Panc1 (cell line): ENCODE results near the gene LTC4S. TPM values are rescaled to one million over a fixed set of nuclear protein-coding genes. Genes with fewer than 3 reads are reported as not detected.

Experiments
- ATAC-seq: fragments of 200-7000 bp; cut with Tn5 transposase; 2 replicates; pipeline ENCODE4 v1.9.1; 2020; ENCODE audit warnings: mild to moderate bottlenecking, moderate library complexity
- BruUV-seq: library from RNA; stranded (reverse); fragments of 400-500 nt; replicated peaks from 2 replicates; lab custom pipeline; 2021; lab: Mats Ljungman, UMichigan
- CTCF ChIA-PET: fragments of 300-600 bp; sonication (Branson Sonifier 250); formaldehyde crosslinking; loops from one replicate; lab custom pipeline; 2022; ENCODE audit warnings: antibody characterized with exemption; lab: Charles Lee
- POLR2A ChIA-PET: fragments of 300-600 bp; sonication (Branson Sonifier 250); formaldehyde crosslinking; loops from one replicate; lab custom pipeline; 2022; ENCODE audit warnings: antibody characterized with exemption; lab: Charles Lee
- DNase-seq: peaks from one replicate; pipeline ENCODE4 v3.0.0-alpha.2; 2010; ENCODE audit warnings: low read depth, low spot score
- H3K27ac ChIP-seq: 2 replicates; pipeline ENCODE4 v1.5.1; 2011; ENCODE audit warnings: mild to moderate bottlenecking, low read length, inconsistent platforms
- H3K27me3 ChIP-seq: fragments of 200-500 bp; sonication (Bioruptor generic); 2 replicates; pipeline ENCODE4 v1.6.0; 2014; ENCODE audit warnings: low read length, inconsistent platforms; ENCODE audit not compliant: control insufficient read depth, insufficient read depth
- H3K36me3 ChIP-seq: fragments of 200-500 bp; sonication (Bioruptor generic); 2 replicates; pipeline ENCODE4 v1.5.1; 2014; ENCODE audit warnings: inconsistent platforms, mild to moderate bottlenecking, low read length, moderate library complexity; ENCODE audit not compliant: control insufficient read depth, insufficient read depth
- H3K4me1 ChIP-seq: 2 replicates; pipeline ENCODE4 v1.5.1; 2011; ENCODE audit warnings: inconsistent platforms, mild to moderate bottlenecking, low read length, moderate library complexity; ENCODE audit not compliant: control insufficient read depth, insufficient read depth
- H3K4me3 ChIP-seq, 2 experiments: 2 replicates each; pipeline ENCODE4 v1.5.1; 2011 to 2012; ENCODE audit warnings: low read depth in 2 of 2, low read length in 2 of 2, mild to moderate bottlenecking in 2 of 2, inconsistent platforms in 1 of 2, moderate library complexity in 1 of 2
- H3K9me3 ChIP-seq: fragments of 200-500 bp; sonication (Bioruptor generic); 2 replicates; pipeline ENCODE4 v1.5.1; 2014; ENCODE audit warnings: low read depth, mild to moderate bottlenecking, inconsistent platforms, low read length, moderate library complexity; ENCODE audit not compliant: control insufficient read depth, insufficient read depth
- CTCF ChIP-seq: fragments of 450-650 bp; IDR thresholded peaks from 2 replicates; pipeline ENCODE4 v1.5.1; 2017; ENCODE audit warnings: mild to moderate bottlenecking
- POLR2AphosphoS5 ChIP-seq: IDR thresholded peaks from 2 replicates; pipeline ENCODE4 v1.6.1; 2012; ENCODE audit warnings: mild to moderate bottlenecking, low read depth, low read length, moderate library complexity
- REST ChIP-seq, 2 experiments: IDR thresholded peaks; 2 replicates each; pipeline ENCODE4 v1.6.1; 2011 to 2012; ENCODE audit warnings: low read depth in 2 of 2, control low read depth in 1 of 2, low read length in 1 of 2, mild to moderate bottlenecking in 1 of 2, moderate library complexity in 1 of 2; ENCODE audit not compliant: insufficient read depth in 1 of 2
- SIN3A ChIP-seq: IDR thresholded peaks from 2 replicates; pipeline ENCODE4 v1.6.1; 2012; ENCODE audit warnings: low read depth, mild to moderate bottlenecking, low read length, moderate library complexity, borderline replicate concordance; ENCODE audit not compliant: insufficient read depth
- TCF7L2 ChIP-seq: IDR thresholded peaks from 2 replicates; pipeline ENCODE4 v1.6.1; 2011; ENCODE audit warnings: mild to moderate bottlenecking, low read depth, low read length, inconsistent platforms
- in situ Hi-C: cut with HindIII; loops from 2 replicates; pipeline ENCODE4 v1.10.0; 2016; ENCODE audit warnings: low sequenced_read_pairs, low pct_unique_long_range_greater_than_20kb
- intact Hi-C: fragments of 100-400 bp; cut with micrococcal nuclease; formaldehyde crosslinking; loops from one replicate; pipeline ENCODE4 v1.10.0; 2022; ENCODE audit not compliant: unreplicated experiment
- total RNA-seq: library from RNA; stranded (reverse); gene quantifications from one replicate; pipeline ENCODE4 v1.2.1, GENCODE V29; 2021; ENCODE audit not compliant: unreplicated experiment

LTC4S gene
- total RNA-seq, 1 experiment from 2014 or later, result 0.69 TPM

GRCh38 chr5:179816796-179817469 lies 23.1 kb downstream of the LTC4S start:
- Histone ChIP-seq H3K4me3 (no peak overlapping the region), H3K27ac (peak overlapping the region; percentile 99), H3K9me3 (no peaks in the 10 kb centered on the region), H3K4me1 (peaks cover 31% of the 10 kb centered on the region), H3K36me3 (no peaks in the 10 kb centered on the region; the same call in 1 of the 2 replicates), H3K27me3 (no peaks in the 10 kb centered on the region)
- no peak for TF ChIP-seq CTCF
- no peak; the same call in 1 of the 2 replicates for TF ChIP-seq POLR2AphosphoS5
- no peak for TF ChIP-seq REST (IDR thresholded peaks at IDR 0.05; ENCODE audit: insufficient read depth in 1 of 2, low read depth in 2 of 2, low read length in 1 of 2)
- no peak for TF ChIP-seq SIN3A
- no peak for TF ChIP-seq TCF7L2
- no peak for ATAC-seq
- CTCF ChIA-PET, result no interaction called here
- in situ Hi-C loops (no loop called here), intact Hi-C loops (no loop called here)
- POLR2A ChIA-PET, result interaction anchor here (0.7 kb wide), 2 partner anchors 26 to 179 kb away, joined by 3 to 11 read pairs; no protein-coding TSS in a partner anchor
- DNase-seq, result no peak
- no TSS peak for BruUV-seq

GRCh38 chr5:179817470-179817840 lies 23.7 kb downstream of the LTC4S start:
- ChIA-PET CTCF (no interaction called here), POLR2A (interaction anchor here (0.7 kb wide), 3 partner anchors 25 to 179 kb away, joined by 3 to 11 read pairs (median 9); no protein-coding TSS in a partner anchor)
- DNase-seq, result no peak
- no peak for ATAC-seq
- Histone ChIP-seq H3K36me3 (no peaks in the 10 kb centered on the region; the same call in 1 of the 2 replicates), H3K27me3 (no peaks in the 10 kb centered on the region), H3K4me3 (no peak overlapping the region), H3K9me3 (no peaks in the 10 kb centered on the region), H3K4me1 (peaks cover 33% of the 10 kb centered on the region), H3K27ac (peak overlapping the region; percentile 99)
- intact Hi-C loops (no loop called here), in situ Hi-C loops (no loop called here)
- BruUV-seq, result no TSS peak
- TF ChIP-seq CTCF, result no peak
- no peak for TF ChIP-seq TCF7L2
- no peak for TF ChIP-seq POLR2AphosphoS5
- TF ChIP-seq SIN3A, result no peak
- no peak for TF ChIP-seq REST (IDR thresholded peaks at IDR 0.05; ENCODE audit: insufficient read depth in 1 of 2, low read depth in 2 of 2, low read length in 1 of 2)
